Heart right ventricle (tissue), 16 donors: ENCODE data around the gene MAPRE3. TPM values are rescaled to one million over a fixed set of nuclear protein-coding genes. Genes with fewer than 3 reads are reported as not detected.

ENCODE experiments used
- ATAC-seq, 8 donors: fragments of 200-7000 bp; cut with Tn5 transposase; one replicate each; pipeline ENCODE4 v1.9.1; 2020; ENCODE audit warnings: mild to moderate bottlenecking in 8 of 8, moderate library complexity in 8 of 8, moderate number of reproducible peaks in 1 of 8
- DNase-seq, 2 donors: peaks; one replicate each; pipeline ENCODE4 v3.0.0-alpha.2; 2020
- H3K27ac ChIP-seq, 10 donors: fragments of 200-600 bp; sonication (generic) in 2 of 10; one replicate each; pipeline versions ENCODE4 v1.5.0 to v1.8.0; 2020 to 2022; ENCODE audit warnings: mild to moderate bottlenecking in 3 of 10
- H3K27me3 ChIP-seq, 7 donors: fragments of 200-600 bp; one replicate each; pipeline ENCODE4 v1.8.0; 2021 to 2022; ENCODE audit warnings: mild to moderate bottlenecking in 2 of 7
- H3K36me3 ChIP-seq, 9 donors: fragments of 200-600 bp; sonication (generic) in 1 of 9; one replicate each; pipeline versions ENCODE4 v1.5.0 to v1.8.0; 2020 to 2022; ENCODE audit warnings: mild to moderate bottlenecking in 2 of 9
- H3K4me1 ChIP-seq, 9 donors: fragments of 200-600 bp; sonication (generic) in 1 of 9; one replicate each; pipeline versions ENCODE4 v1.5.0 to v1.8.0; 2020 to 2022; ENCODE audit warnings: mild to moderate bottlenecking in 4 of 9
- H3K4me3 ChIP-seq, 10 donors: fragments of 200-600 bp; sonication (generic) in 2 of 10; one replicate each; pipeline versions ENCODE4 v1.5.0 to v1.8.0; 2020 to 2022; ENCODE audit warnings: mild to moderate bottlenecking in 7 of 10, moderate library complexity in 2 of 10
- H3K9me3 ChIP-seq, 11 donors: fragments of 200-600 bp in 10 of 11; sonication (generic) in 2 of 11; one replicate each; pipeline versions ENCODE4 v1.5.0 to v1.8.0; 2013 to 2022; ENCODE audit warnings: mild to moderate bottlenecking in 2 of 11, control low read depth in 1 of 11, moderate library complexity in 1 of 11
- CTCF ChIP-seq, 9 donors: fragments of 200-600 bp; sonication (generic) in 2 of 9; IDR thresholded peaks; one replicate each; pipeline versions ENCODE4 v1.5.0 to v1.8.0; 2021 to 2022; ENCODE audit warnings: antibody characterized with exemption in 9 of 9, mild to moderate bottlenecking in 5 of 9, moderate library complexity in 1 of 9
- WGBS, 2 donors: extraction: QIAGEN DNeasy Blood & Tissue Kit; methylation state at CpG; one replicate each; pipeline ENCODE4 v1.1.7; 2013; ENCODE audit warnings: inconsistent platforms in 1 of 2; 5-methylcytosine and 5-hydroxymethylcytosine counted together
- intact Hi-C, 10 donors: fragments of 100-400 bp; cut with DNase I; formaldehyde crosslinking; loops; one replicate each; pipeline versions ENCODE4 v1.11.1 to v1.14.2; 2022
- polyA plus RNA-seq, 2 donors: library from polyadenylated mRNA; stranded (reverse); fragments of 200-250 nt; gene quantifications; one replicate each; pipeline ENCODE4 v1.2.3, GENCODE V29; 2013
- total RNA-seq, 10 donors: library from RNA; stranded (reverse); fragmentation: NEBNext Ultra II Directional in 3 of 10; extraction: Animal tissue kit (Norgen Biotek cat#: 25700) in 3 of 10; gene quantifications; one replicate each; pipeline versions ENCODE4 v1.2.1 to v1.2.4, GENCODE V29; 2021 to 2023
- donor health status: Arrhythmogenic right ventricular cardiomyopathy.
- donor health status: ischemic (EF 13 %, LVEDD 7.1; RV severe dilation, severe dysfunction).
- donor health status: healthy with polysubstance abuse.
- donor health status: DM: no; HTN: yes; CAD: no.
- donor health status: DM: no; HTN: no; CAD: no.
- donor health status: ischemic (EF 25% LVEDD 6.9; RV normal size, moderate dysfunction).
- donor health status: ischemic (EF 25% LVEDD 5.7; RV mildly dilated, moderate dysfunction).
- donor health status: healthy.
- donor health status: DM: yes; HTN: yes; CAD: no.
- donor health status: Ischemic cardiomyopathy.
- donor health status: ischemic (EF 35%, LVEDD 5.7; RV mildly dilated, moderate dysfunction).
- donor health status: nonischemic (EF 11% LVEDD 7.7; RV severe dilation, severe dysfunction).
- donor health status: DM: yes; HTN: yes; CAD: no.
- donor health status: PGD.
- donor health status: ischemic (EF 29% LVEDD 5.4; RV normal size, mild dysfunction).
- donor health status: nonischemic (EF 23%, LVEDD 6.1; RV moderate dilation, normal function).

Gene MAPRE3
- total and polyA plus RNA-seq, 12 donors, result 23.0 to 68.8 (median 47.2) TPM

GRCh38 chr2:26951236-26951635 is 19.2 kb upstream of the MAPRE3 start:
- no peak for DNase-seq
- Histone ChIP-seq H3K4me1 (peaks cover 0 to 13% (median 9%) of the 10 kb centered on the region in 9 donors), H3K4me3 (no peak overlapping the region), H3K27ac (no peak overlapping the region), H3K27me3 (peaks cover 0 to 39% (median 26%) of the 10 kb centered on the region in 7 donors), H3K36me3 (no peaks in the 10 kb centered on the region), H3K9me3 (no peaks in the 10 kb centered on the region)
- 77 to 87% methylated on average over 3 of the region's 3 CpGs for WGBS, 2 donors
- intact Hi-C loops, result loop anchor here in 2 of 10 donors (10.0 kb wide), 2 partner anchors 244 to 314 kb away; partner anchors contain the start of gene SLC30A3 (in 1 of the 2)
- ATAC-seq, result no peak
- TF ChIP-seq CTCF (IDR thresholded peaks at IDR 0.05), result no peak

GRCh38 chr2:26952374-26952773 is 18.1 kb upstream of the MAPRE3 start:
- H3K4me3 ChIP-seq, result no peak overlapping the region
- peaks cover 0 to 4% (median 3%) of the 10 kb centered on the region in 9 donors for H3K4me1 ChIP-seq
- DNase-seq, result no peak
- peaks cover 0 to 50% (median 34%) of the 10 kb centered on the region in 7 donors for H3K27me3 ChIP-seq
- intact Hi-C loops, result loop anchor here in 2 of 10 donors (10.0 kb wide), 2 partner anchors 242 to 312 kb away; partner anchors contain the start of gene SLC30A3 (in 1 of the 2)
- ATAC-seq, result no peak
- no peak for TF ChIP-seq CTCF (IDR thresholded peaks at IDR 0.05)
- no peaks in the 10 kb centered on the region for H3K9me3 ChIP-seq
- 65 to 77% methylated on average over 4 of the region's 4 CpGs for WGBS, 2 donors
- H3K27ac ChIP-seq, result no peak overlapping the region
- H3K36me3 ChIP-seq, result no peaks in the 10 kb centered on the region

GRCh38 chr2:26954135-26954534 is 16.3 kb upstream of the MAPRE3 start:
- DNase-seq, result no peak
- peaks cover 0 to 1% (median 0%) of the 10 kb centered on the region in 9 donors for H3K4me1 ChIP-seq
- H3K9me3 ChIP-seq, result no peaks in the 10 kb centered on the region
- no peak overlapping the region for H3K27ac ChIP-seq
- no peaks in the 10 kb centered on the region for H3K36me3 ChIP-seq
- no peak for ATAC-seq
- no peak for TF ChIP-seq CTCF (IDR thresholded peaks at IDR 0.05)
- intact Hi-C loops, result loop anchor here in 2 of 10 donors (10.0 kb wide), 2 partner anchors 241 to 311 kb away; partner anchors contain the start of gene SLC30A3 (in 1 of the 2)
- no peak overlapping the region for H3K4me3 ChIP-seq
- WGBS, 2 donors, result 94 to 95% methylated on average over 4 of the region's 4 CpGs
- peaks cover 0 to 68% (median 44%) of the 10 kb centered on the region in 7 donors for H3K27me3 ChIP-seq

GRCh38 chr2:26957041-26957440 is 13.4 kb upstream of the MAPRE3 start:
- Histone ChIP-seq H3K27me3 (peaks cover 0 to 80% (median 51%) of the 10 kb centered on the region in 7 donors), H3K4me1 (peaks cover 0 to 16% (median 0%) of the 10 kb centered on the region in 9 donors), H3K27ac (no peak overlapping the region), H3K9me3 (no peaks in the 10 kb centered on the region), H3K4me3 (no peak overlapping the region), H3K36me3 (no peaks in the 10 kb centered on the region)
- no peak for TF ChIP-seq CTCF (IDR thresholded peaks at IDR 0.05)
- 65 to 68% methylated on average over 3 of the region's 3 CpGs for WGBS, 2 donors
- intact Hi-C loops, result loop anchor here in 2 of 10 donors (10.0 kb wide), 2 partner anchors 238 to 308 kb away; partner anchors contain the start of gene SLC30A3 (in 1 of the 2)
- ATAC-seq, result no peak
- no peak for DNase-seq
